Activated CD4-positive, alpha-beta T cell treated with anti-CD3 and anti-CD28 coated beads, Interleukin-2, amount 50 U/mL, for 24 hours (primary cell): Measurements from ENCODE around the gene PKD2L1.
"Not testable (repeated sequence)": the region's sequence is repeated elsewhere in the genome, so short reads cannot be mapped to it uniquely, and the experiment has no call there.

Experiments
- DNase-seq, 2 donors: peaks; one replicate each; pipeline ENCODE4 v3.0.0-alpha.2; 2020; ENCODE audit warnings: low read depth in 1 of 2, low spot score in 1 of 2

Gene PKD2L1

DNA sequence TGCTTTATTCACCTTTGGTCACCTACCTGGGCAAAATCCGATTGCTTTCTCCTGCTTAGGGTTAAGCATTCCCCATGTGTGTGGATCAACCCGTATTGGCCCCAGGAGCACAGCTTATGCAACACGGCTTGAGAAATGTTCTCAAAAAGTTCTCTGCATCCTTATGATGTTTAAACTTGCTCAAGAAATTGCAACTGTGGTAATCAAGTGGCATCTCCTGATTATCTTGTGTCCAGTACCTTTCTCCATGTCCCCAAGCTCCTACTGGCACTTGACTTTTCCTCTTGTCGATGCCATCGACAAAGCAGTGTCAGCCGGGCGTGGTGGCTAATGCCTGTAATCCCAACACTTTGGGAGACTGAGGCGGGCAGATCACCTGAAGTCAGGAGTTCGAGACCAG lies 4.7 kb upstream of the PKD2L1 start:
- no peak for DNase-seq

DNA sequence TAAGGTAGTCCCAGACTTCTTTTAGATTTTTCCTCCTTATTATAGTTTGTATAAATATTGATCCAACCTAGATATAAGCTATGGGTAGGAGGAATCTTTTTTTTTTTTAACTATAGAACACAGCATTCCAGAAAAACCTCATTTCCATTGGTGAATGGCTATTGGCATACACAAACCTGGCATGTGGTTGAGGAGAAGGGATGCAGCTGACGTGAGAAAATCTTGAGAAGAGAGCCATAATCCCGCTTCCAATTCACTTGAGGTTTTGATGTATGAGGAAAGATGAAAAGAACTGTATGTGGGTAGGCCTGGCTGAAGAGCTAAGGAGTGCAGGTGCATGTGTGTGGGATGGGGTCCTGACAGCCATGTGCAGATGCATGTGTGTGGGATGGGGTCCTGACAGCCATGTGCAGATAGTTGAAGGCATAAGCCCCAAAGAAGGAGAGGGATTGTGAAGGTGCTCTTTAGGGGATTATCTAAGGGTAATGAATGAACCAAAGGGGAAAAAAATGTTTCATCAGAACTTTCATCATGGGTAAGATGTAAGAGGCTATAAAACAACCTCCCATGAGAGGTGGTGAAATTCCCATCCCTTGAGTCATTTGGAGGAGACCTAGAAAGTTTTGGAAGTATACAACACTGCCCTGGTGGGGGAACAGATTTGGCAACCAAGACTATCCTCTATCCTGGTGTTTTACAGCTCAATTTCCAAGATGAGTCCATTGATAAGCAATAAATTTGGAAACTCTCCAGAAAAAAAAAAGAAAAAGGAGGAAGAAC lies 3.8 kb upstream of the PKD2L1 start:
- no peak for DNase-seq

DNA sequence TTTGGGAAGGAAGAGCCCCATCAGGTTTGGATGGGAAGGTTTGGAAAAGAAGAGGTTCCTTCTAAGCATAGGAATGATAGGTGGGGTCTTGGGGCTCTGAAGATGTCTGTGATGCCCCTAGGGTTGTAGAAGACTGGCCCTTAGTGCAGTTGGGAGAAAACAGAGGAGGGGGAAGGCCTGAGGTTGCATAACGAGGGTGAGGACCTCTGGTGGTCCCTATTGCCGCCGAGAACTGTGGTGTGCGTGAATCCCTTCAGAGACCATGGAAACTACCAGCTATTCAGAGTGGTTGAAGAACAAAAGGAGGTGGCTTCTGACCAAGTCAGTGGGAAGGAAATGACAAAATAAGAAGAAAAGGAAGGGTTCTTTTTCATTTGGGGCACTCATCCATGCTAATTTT lies 3.1 kb upstream of the PKD2L1 start:
- no peak for DNase-seq

DNA sequence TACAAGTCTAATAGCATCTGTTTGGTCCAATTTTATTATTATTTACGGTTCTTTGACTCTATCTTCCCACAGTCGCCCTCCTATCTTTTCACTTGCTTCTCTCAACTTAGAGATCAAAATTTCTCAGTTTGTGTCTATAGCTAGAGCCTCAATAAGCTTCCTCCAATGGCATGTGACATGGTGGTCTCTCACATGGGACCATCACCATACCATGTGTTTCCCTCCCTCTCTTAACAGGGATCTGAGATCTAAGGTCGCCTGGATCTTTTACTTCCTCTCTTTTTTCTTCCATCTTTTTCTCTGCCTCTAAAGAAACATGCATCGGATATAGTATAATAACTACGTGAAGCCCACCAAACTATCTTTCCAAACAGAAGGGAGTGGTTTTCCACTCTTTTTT lies 1.8 kb downstream of the PKD2L1 start:
- no peak for DNase-seq

DNA sequence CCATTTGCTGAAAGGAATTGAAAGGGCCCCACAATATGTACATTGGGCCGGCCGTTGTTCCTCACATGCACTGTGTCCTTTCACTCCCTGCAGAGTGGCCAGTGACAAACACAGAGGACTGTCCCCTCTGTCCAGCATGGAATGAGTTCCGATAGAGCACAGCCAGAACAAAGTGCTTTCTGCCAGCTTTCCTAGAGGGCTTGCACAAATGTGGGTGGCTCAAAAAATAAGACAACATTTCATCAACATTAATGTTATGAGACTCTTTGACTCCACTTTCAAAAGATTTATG lies 2.4 kb downstream of the PKD2L1 start:
- no peak for DNase-seq

DNA sequence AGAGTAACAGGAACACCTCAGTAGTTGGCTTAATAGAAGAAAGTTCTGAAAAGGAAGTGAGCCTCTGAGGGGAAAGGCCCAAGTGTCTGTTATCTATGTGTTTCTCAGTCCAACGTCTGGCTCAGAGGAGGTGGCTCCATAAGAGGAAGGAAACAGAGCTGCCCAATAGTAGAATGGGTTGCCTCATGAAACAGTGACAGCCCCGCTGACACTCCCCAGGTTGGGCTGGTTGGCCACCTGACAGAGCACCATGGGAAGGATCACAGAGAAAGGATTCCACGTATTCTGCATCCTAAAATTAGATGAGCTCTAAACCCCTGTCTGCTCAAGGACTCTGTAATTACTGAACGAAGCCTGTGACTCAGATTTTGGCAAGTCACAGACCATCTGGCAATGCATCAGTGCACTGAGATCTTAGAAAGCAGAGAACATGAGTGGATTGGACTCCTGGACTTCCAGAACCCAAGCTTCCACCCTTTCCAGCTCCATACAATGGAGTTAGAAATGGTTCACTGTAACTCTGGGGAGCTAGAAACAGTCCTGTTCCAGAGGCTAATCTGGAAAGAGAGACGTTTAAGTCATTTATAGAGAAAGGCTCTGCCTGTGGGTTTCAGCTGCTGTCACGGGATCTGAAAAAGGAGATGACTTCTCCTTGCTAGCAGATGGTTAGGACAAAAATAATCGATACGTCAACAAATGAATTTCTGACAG lies 2.9 kb downstream of the PKD2L1 start:
- DNase-seq, result peak in 1 of 2 donors; percentile 6

DNA sequence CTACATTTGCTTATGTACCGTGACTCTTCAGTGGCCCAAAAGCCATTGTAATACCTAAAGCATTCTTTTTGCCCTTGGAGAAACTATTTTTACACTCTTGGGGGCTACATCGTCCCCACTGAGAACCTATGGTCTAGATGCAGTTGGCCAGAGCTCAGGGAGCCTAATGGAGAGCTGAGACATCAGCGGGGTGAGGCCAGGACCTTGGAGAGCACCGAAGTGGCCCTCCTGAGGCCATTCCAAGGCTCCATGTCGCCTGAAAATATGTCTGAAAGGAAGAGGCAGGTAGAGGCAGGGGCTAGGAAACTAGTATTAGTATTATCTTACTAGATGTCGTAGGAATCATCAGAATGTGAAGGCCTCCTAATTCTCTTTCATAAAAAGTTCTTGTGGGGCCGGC lies 4.9 kb downstream of the PKD2L1 start:
- no peak for DNase-seq

DNA sequence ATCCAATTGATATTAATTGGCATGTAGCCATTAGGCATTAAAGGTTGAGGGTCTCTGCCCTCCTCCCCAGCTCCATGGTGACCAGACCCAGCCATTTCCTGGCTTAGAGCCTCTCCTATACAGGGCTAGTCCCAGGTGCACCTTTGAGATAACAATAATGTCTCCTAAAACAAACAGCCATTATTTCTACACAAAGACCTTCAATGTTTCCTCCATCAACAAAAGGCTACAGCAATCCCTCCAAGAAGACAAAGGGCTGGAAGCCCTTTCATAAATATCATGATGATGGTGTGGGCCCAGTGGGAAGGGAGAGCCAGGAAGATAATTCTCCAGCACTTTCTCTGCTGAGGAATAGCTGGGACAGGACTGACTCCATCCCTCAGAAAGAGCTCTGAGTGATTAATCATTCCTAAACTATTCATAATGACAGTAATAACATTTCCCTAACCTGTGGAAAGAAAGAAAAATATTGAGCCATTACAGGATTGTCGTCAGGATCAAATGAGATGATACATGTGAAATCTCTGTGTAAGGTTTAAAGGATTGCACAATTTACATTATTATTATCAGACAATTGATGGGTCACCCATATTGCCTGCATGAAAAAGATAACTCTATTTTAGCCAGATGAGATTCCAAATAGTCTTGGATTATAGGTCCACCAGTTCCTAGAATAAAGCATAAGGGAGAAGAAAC lies 10.2 kb downstream of the PKD2L1 start:
- no peak for DNase-seq

DNA sequence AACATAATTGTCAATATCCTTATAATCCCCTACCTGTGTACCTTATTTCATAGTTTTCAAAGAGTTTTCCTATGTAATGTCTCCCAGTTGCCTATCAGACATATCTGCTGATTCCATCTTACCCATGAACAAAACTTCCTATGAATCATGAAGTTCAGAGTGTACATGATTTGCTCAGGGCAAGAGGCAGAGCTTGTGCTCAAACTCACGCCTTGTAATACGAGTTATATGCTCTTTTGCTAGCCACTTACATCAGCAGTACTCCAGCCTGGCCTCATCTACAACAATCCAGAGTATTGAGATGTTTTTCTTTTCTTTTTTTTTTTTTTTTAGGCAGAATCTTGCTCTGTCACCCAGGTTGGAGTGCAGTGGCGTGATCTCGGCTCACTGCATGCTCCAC lies 11.8 kb downstream of the PKD2L1 start:
- no peak for DNase-seq

DNA sequence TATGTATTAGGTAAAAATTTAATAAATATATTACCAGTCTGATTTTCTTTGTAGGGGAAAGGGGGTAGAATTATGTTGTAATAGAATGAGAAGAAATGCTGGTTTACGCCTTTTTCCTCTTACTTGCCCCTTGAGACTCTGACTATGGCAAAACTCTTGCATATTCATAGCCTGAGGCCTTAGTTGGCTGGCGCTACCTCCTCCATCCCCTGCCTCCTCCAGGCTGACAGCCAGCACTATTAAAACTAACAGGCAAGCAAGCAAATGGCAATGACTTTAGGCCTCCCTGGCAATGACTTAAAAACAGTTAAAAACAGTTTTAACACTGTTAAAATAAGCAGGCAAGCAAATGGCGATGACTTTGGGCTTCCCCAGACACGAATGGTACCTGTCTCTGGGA lies 14.4 kb downstream of the PKD2L1 start:
- DNase-seq, result no peak

DNA sequence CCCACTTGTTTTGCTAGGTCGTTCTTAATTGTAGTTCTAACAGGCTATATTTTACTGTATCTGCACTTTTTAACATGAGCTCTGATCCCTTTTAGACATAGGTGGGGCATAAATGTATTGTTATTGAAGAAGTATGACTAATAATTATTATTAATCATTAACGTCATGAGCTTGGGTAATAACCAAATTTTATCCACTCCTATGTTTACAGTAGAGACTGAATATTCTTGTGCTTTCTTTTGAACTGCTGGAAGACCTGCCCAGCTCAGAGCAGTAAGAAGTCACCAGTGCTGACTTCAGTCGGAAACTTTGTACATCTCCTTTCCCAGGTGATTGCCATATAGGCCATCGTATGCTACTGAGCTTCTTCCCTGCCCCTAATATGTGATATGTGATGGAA lies 18.7 kb downstream of the PKD2L1 start:
- DNase-seq, result no peak

DNA sequence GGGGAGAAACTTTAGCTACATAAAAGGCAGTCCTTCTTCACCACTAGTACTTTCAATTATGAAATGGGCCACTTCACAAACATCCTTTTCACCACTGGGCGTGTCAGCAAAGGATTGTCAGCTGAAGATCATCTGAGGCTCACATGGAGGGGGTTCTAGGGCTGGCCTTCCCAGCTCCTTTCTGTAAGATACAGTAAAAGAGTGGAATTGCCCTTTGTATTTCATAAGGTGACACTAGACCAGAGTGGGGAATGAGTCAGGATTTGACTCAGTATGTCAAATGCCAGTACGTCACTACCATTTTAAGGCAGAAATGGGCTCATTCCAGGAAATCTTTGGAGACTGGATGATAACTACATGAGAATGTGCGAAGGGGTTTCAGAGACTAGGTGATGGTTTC lies 22.3 kb downstream of the PKD2L1 start:
- no peak for DNase-seq

DNA sequence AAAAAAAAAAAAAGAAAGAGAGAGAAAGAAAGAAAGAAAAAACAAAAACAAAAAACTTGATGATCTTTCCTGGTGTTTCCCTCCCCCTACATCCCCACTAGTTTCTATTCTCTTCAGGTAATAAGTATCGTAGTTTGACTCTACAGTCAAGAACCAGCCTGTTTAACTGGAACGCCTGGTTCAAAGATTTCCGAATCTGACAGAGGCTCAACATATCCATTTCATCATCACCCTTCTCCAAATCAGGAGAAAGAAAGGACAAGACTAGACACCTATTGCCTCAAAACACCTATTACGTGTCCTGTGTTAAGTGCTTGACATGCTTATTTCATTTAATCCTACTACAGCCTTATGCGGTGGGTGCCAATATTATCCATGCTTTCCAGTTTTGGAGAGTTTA lies 23.2 kb downstream of the PKD2L1 start:
- DNase-seq, result no peak

DNA sequence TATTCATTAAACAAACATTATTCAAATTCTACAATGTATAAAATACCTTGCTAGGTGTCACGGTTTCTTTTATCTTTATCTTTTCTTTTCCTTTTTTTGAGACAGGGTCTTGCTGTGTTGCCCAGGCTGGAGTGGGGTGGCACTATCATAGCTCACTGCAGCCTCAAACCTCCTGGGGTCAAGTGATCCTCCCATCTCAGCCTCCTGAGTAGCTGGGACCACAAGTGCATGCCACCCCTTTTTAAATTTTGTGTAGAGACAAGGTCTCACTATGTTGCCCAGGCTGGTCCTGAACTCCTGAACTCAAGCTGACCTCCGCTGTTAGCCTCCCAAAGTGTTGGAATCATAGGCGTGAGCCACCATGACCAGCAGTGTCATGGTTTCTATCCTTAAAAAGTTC lies 25.6 kb downstream of the PKD2L1 start:
- no peak for DNase-seq

DNA sequence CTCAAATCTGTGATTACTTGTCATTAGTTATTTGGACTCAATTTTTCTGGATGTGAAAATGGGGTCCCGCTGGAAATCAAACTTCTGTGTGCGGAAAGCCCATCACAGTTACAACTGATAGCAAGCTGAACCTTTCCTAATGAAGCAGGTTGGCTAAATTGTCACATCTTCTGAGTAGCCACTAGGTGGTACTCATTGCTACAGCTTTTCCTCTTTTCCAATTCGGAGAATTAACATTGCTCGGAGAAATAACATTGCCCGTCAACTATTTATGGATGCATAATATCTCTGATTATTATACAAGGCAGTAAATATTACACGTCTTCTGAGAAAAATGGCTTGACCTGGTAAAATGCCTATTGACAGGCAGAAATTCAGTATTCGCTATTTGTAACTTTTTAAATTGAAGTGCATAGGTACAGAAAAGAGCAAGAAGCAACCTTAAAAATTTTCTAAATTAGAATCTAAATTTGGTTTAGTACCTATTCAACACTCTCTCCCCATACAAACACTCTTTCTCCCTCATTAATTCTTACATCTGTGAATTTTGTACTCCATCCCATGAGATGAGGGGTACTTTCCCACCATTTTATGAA lies 26.2 kb downstream of the PKD2L1 start:
- no peak for DNase-seq

DNA sequence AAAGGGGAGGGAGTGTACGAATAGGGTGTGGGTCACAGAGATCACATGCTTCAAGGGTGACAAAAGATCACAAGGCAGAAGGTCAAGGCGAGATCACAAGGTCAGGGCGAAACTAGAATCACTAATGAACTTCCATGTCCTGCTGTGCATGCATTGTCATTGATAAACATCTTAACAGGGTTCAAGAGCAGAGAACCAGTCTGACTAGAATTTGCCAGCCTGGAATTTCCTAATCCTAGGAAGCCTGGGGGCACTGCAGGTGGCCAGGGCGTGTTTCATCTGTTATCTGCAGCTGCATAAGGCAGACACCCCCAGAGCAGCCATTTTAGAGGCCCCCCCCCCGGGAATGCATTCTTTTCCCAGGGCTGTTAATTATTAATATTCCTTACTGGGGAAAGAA lies 28.9 kb downstream of the PKD2L1 start:
- not testable (repeated sequence) for DNase-seq

DNA sequence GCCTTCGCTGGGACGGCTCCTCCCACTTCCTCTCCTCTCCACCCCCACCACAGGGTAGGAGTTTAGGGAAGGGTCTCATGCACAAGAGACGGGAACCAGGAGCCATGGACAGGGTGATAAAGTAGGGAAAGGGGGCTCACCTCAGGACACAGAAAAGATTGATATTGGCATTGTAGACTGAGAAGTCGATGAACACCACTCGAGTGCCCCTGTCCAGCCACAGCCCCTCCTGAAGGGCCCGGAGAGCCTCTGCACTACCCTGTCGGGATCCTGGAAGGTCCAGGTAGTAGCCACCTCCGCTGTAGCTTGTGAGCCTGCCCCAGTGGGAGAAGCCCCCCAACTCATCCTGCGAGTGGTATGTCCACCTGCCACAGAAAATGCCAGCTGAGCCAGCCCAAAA lies 32.8 kb downstream of the PKD2L1 start:
- no peak for DNase-seq

DNA sequence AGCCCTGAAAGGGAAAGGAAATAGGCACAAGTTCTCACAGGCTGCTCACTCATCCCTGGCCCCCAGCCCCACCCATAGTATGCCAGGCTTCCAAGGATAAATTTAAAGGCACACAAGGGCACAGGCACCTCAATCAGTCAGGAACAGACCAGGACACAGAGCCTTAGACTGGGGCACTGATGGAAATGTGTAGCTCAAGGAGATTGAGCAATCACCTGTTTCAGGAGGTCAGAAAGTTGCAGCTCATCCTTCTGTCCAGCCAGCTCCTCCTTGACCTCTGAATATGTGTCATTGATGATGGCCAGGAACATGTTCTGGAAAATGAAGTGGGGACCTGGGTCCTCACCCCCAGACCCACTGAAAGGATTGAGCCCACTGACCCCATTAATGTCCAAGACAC lies 37.0 kb downstream of the PKD2L1 start:
- DNase-seq, result no peak

DNA sequence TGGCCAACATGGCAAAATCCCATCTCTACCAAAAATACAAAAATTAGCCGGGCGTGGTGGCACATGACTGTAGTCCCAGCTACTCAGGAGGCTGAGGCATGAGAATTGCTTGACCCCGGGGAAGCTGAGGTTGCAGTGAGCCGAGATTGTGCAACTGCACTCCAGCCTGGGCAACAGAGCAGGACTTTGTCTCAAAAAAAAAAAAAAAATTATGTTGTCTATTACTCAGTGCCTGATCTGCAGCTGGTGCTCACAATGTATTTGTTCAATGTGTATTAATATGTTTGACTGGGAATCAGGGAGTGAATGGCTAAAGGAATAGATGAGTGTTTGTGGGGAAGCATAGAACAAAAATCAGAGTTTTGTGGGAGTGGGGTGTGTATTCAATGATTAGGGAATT lies 37.7 kb downstream of the PKD2L1 start:
- not testable (repeated sequence) for DNase-seq

DNA sequence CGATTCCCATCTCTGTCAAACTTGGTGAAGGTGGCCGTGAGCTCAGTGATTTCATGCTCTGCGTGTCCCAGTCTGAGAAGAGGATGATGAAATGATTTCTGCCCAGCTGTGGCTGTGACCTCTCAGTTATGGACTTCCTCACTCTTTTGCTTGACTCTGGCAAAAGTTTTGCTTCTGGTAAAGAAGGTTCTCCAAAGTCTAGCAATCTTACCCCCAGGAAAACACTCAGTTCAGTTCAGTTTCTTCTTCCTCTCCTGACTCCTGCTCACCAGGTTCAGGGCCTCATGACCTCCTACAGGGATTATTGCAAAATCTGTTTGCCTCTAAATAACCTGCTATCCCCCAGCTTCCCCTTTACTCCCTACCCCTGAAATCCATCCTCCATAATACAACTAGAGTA lies 38.7 kb downstream of the PKD2L1 start:
- DNase-seq, result no peak

DNA sequence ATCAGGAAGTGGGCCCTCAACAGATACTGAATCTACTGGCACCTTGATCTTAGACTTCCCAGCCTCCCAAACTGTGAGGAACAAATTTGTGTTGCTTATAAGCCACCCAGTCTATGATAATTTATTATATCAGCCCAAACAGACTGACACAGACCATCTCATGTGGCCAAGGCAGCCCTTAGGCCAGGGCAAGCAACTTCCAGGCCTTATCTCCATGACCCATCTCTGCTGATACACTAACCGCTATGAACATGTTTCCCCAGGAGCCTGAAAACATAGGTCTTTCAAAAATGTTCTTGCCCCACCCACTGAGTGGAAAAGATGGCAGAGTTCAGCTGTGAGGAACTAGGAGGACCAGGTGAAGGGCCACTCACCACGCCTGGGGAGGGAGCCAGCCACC lies 40.4 kb downstream of the PKD2L1 start:
- no peak for DNase-seq

DNA sequence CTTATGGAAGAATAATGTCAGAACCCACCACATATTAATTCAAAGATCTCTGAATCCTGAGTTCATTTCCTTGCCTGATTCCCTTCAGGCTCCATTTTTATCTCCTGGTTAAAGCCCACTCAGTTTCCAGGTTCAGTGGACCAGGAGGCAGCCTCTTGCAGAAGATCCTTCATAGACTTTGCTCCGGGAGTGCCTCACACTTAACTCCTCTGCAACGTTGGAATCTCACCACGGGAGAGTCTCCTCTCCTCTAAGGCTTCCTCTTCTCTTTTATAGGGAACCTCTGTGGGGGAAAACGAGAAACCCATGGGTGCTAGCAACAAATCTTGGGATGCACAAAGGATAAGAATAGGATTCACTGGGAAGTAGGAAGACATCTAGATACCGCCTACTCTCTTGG lies 41.8 kb downstream of the PKD2L1 start:
- no peak for DNase-seq
